Endothelial cell of umbilical vein (primary cell): Measurements from ENCODE around the gene PRRT1B. TPM values are rescaled to one million over a fixed set of nuclear protein-coding genes. Genes with fewer than 3 reads are reported as not detected.

ENCODE experiments used
- BruUV-seq: library from RNA; stranded (reverse); fragments of 400-500 nt; replicated peaks from 2 replicates; lab custom pipeline; 2021; lab: Mats Ljungman, UMichigan
- CTCF ChIA-PET: fragments of 300-600, 350-600 bp; sonication (Branson Sonifier 250); formaldehyde crosslinking; loops from one replicate; lab custom pipeline; 2021; ENCODE audit warnings: antibody characterized with exemption, inconsistent platforms; lab: Charles Lee
- POLR2A ChIA-PET: fragments of 300-600, 350-600 bp; sonication (Branson Sonifier 250); formaldehyde crosslinking; loops from one replicate; lab custom pipeline; 2021; ENCODE audit warnings: antibody characterized with exemption, inconsistent platforms; lab: Charles Lee
- DNase-seq: peaks from one replicate; pipeline ENCODE4 v3.0.0-alpha.2; 2011; ENCODE audit warnings: low read depth, low spot score
- FAIRE-seq: peaks from 2 replicates; lab custom pipeline; 2011; peaks lifted over from hg19 to GRCh38; lab: Jason Lieb, UNC
- H2AFZ ChIP-seq: 2 replicates; pipeline ENCODE4 v1.6.0; 2012; ENCODE audit warnings: low read depth, low read length, control low read depth, inconsistent platforms
- H3K27ac ChIP-seq: 2 replicates; pipeline ENCODE4 v1.5.1; 2011; ENCODE audit warnings: low read depth, mild to moderate bottlenecking, control low read depth, low read length, moderate library complexity; ENCODE audit not compliant: insufficient read depth
- H3K27me3 ChIP-seq, 2 experiments: 2 replicates each; pipeline versions ENCODE4 v1.6.0 to v1.6.1; 2011; ENCODE audit warnings: low read length in 2 of 2, mixed read lengths in 1 of 2; ENCODE audit not compliant: control insufficient read depth in 2 of 2, insufficient read depth in 2 of 2
- H3K36me3 ChIP-seq, 2 experiments: 2 replicates in 1 of 2; 3 replicates in 1 of 2; pipeline ENCODE4 v1.5.1; 2011; ENCODE audit warnings: low read length in 2 of 2, mild to moderate bottlenecking in 1 of 2, moderate library complexity in 1 of 2; ENCODE audit not compliant: control insufficient read depth in 2 of 2, insufficient read depth in 2 of 2; ENCODE audit errors: extremely low read depth in 1 of 2
- H3K4me1 ChIP-seq: 3 replicates; pipeline ENCODE4 v1.5.1; 2011; ENCODE audit warnings: mild to moderate bottlenecking, low read length; ENCODE audit not compliant: control insufficient read depth, insufficient read depth; ENCODE audit errors: extremely low read depth
- H3K4me2 ChIP-seq: 2 replicates; pipeline ENCODE4 v1.6.1; 2011; ENCODE audit warnings: low read length, control low read depth, mixed read lengths; ENCODE audit not compliant: insufficient read depth
- H3K4me3 ChIP-seq, 3 experiments: fragments of 200-600 bp in 1 of 3; sonication (generic), shearing (Covaris generic) in 1 of 3; replicated peaks in 1 of 3; 2 replicates each; pipeline ENCODE4 v1.5.1; 2011 to 2016; ENCODE audit warnings: control low read depth in 3 of 3, low read length in 3 of 3, mild to moderate bottlenecking in 2 of 3, inconsistent platforms in 1 of 3, low read depth in 1 of 3, moderate library complexity in 1 of 3; ENCODE audit not compliant: insufficient read depth in 1 of 3
- H3K79me2 ChIP-seq: 2 replicates; pipeline ENCODE4 v1.6.0; 2012; ENCODE audit warnings: low read length, inconsistent platforms; ENCODE audit not compliant: control insufficient read depth, insufficient read depth
- H3K9ac ChIP-seq: replicated peaks from 2 replicates; pipeline ENCODE3; 2011; ENCODE audit warnings: low read length, control low read depth; ENCODE audit not compliant: insufficient read depth; ENCODE audit errors: extremely low read depth
- H3K9me1 ChIP-seq: replicated peaks from 3 replicates; pipeline ENCODE4 v1.6.0; 2011; ENCODE audit warnings: mild to moderate bottlenecking, low read length; ENCODE audit not compliant: control insufficient read depth, insufficient read depth; ENCODE audit errors: extremely low read depth
- H3K9me3 ChIP-seq: replicated peaks from 2 replicates; pipeline ENCODE4 v1.5.1; 2012; ENCODE audit warnings: low read length, inconsistent platforms; ENCODE audit not compliant: control insufficient read depth, insufficient read depth
- H4K20me1 ChIP-seq: replicated peaks from 2 replicates; pipeline ENCODE3; 2011; ENCODE audit warnings: mild to moderate bottlenecking, low read length; ENCODE audit not compliant: control insufficient read depth, insufficient read depth; ENCODE audit errors: extremely low read depth
- CTCF ChIP-seq, 2 donors: IDR thresholded peaks; 1 replicate in 1 of 2; 2 replicates in 1 of 2; pipeline ENCODE4 v1.5.1; 2011; ENCODE audit warnings: low read length in 2 of 2, mild to moderate bottlenecking in 2 of 2, moderate library complexity in 2 of 2, control low read depth in 1 of 2, inconsistent platforms in 1 of 2, low read depth in 1 of 2; ENCODE audit not compliant: insufficient read depth in 1 of 2; ENCODE audit errors: extremely low read depth in 1 of 2
- EZH2 ChIP-seq: IDR thresholded peaks from 2 replicates; pipeline ENCODE4 v1.6.1; 2012; ENCODE audit warnings: borderline replicate concordance, low read depth, mild to moderate bottlenecking, moderate library complexity, low read length, inconsistent platforms; ENCODE audit not compliant: severe bottlenecking
- FOS ChIP-seq: IDR thresholded peaks from 2 replicates; pipeline ENCODE4 v1.6.1; 2011; ENCODE audit warnings: mild to moderate bottlenecking, low read length, moderate library complexity, borderline replicate concordance; ENCODE audit not compliant: insufficient read depth
- GATA2 ChIP-seq: IDR thresholded peaks from 2 replicates; pipeline ENCODE4 v1.7.0; 2011; ENCODE audit warnings: low read depth, mild to moderate bottlenecking, moderate library complexity, mixed read lengths, low read length; ENCODE audit not compliant: insufficient read length, insufficient read depth
- JUN ChIP-seq: IDR thresholded peaks from 2 replicates; pipeline ENCODE4 v1.6.1; 2011; ENCODE audit warnings: borderline replicate concordance, low read depth; ENCODE audit not compliant: insufficient read length, insufficient read depth
- MAX ChIP-seq: IDR thresholded peaks from 2 replicates; pipeline ENCODE4 v1.6.1; 2011; ENCODE audit not compliant: insufficient read depth, insufficient read length
- MYC ChIP-seq: IDR thresholded peaks from one replicate; pipeline ENCODE4 v1.6.1; 2011; ENCODE audit warnings: mild to moderate bottlenecking, low read depth, low read length
- POLR2A ChIP-seq: IDR thresholded peaks from 2 replicates; pipeline ENCODE4 v1.6.1; 2012; ENCODE audit warnings: low read depth, mild to moderate bottlenecking, control low read depth, low read length
- POLR2AphosphoS5 ChIP-seq: IDR thresholded peaks from 2 replicates; pipeline ENCODE4 v1.6.1; 2012; ENCODE audit warnings: low read depth, mild to moderate bottlenecking, control low read depth, low read length, moderate library complexity; ENCODE audit not compliant: insufficient read depth
- dilution Hi-C: fragments of 300-500 bp; cut with MboI; formaldehyde crosslinking; loops from one replicate; pipeline ENCODE4 v1.15.0; 2019; ENCODE audit warnings: low sequenced_read_pairs; ENCODE audit not compliant: extremely low pct_ligation_motif_present
- intact Hi-C: fragments of 100-400 bp; cut with micrococcal nuclease; formaldehyde crosslinking; loops from one replicate; pipeline ENCODE4 v1.10.0; 2022
- polyA plus RNA-seq, 4 experiments: library from polyadenylated mRNA; depleted of rRNA in 3 of 4; stranded (reverse) in 3 of 4; unstranded in 1 of 4; fragments of >200 nt; gene quantifications; 2 replicates each; pipeline versions ENCODE4 v1.2.1 to v1.2.3, GENCODE V29; 2011 to 2012; ENCODE audit warnings: missing spikeins in 1 of 4
- total RNA-seq: library from RNA; stranded (reverse); gene quantifications from 2 replicates; pipeline ENCODE4 v1.2.3, GENCODE V29; 2021

The PRRT1B gene
- total and polyA plus RNA-seq, 2 donors (not counting 3 experiments of a cell fraction or from before 2014, with no cell fraction given) = not detected

- H3K4me3 ChIP-seq = no peak overlapping the region
- ChIA-PET POLR2A (no interaction called here), CTCF (interaction anchor here (0.6 kb wide), 1 partner anchor 905 kb away, joined by 3 read pairs; no protein-coding TSS in a partner anchor)
- H4K20me1 ChIP-seq = no peaks in the 10 kb centered on the region
- intact Hi-C loops (no loop called here), dilution Hi-C loops (no loop called here)
- no TSS peak for BruUV-seq
- H3K9me3 ChIP-seq = no peaks in the 10 kb centered on the region
- no peaks in the 10 kb centered on the region for H3K9me1 ChIP-seq
- TF ChIP-seq POLR2A (peak; percentile 17), JUN (no peak)
- H3K36me3 ChIP-seq = peaks cover 19 to 32% of the 10 kb centered on the region in 2 experiments
- peak; percentile 8 for DNase-seq
- H2AFZ ChIP-seq = no peak overlapping the region
- no peak overlapping the region for H3K27ac ChIP-seq
- H3K27me3 ChIP-seq = no peaks in the 10 kb centered on the region
- H3K9ac ChIP-seq = no peak overlapping the region
- no peak overlapping the region for H3K4me2 ChIP-seq
- H3K79me2 ChIP-seq = peaks cover 1% of the 10 kb centered on the region
- peaks cover 10% of the 10 kb centered on the region for H3K4me1 ChIP-seq
- FAIRE-seq = no peak
These were observed 44.3 kb upstream of the PRRT1B start for GRCh38 chr9:131500939-131501541.

- Histone ChIP-seq H3K27ac (no peak within 1 kb of the TSS), H3K4me2 (peak within 1 kb of the TSS; percentile 78), H3K9me3 (no peaks in the 10 kb centered on the region), H3K79me2 (peaks cover 1% of the 10 kb centered on the region), H3K4me3 (peak within 1 kb of the TSS; percentile 61 to 72 (median 62)), H3K9me1 (no peaks in the 10 kb centered on the region), H3K27me3 (no peaks in the 10 kb centered on the region), H3K36me3 (peaks cover 13 to 21% of the 10 kb centered on the region in 2 experiments), H4K20me1 (no peaks in the 10 kb centered on the region), H3K4me1 (peaks cover 10% of the 10 kb centered on the region), H2AFZ (peak within 1 kb of the TSS; percentile 68), H3K9ac (peak within 1 kb of the TSS; percentile 50)
- ChIA-PET POLR2A (no interaction called here), CTCF (interaction anchor here (0.8 to 1.7 kb wide), 4 partner anchors 10 to 236 kb away, joined by 3 to 5 read pairs (median 3); partner anchors contain the start of gene RAPGEF1)
- TF ChIP-seq GATA2 = no peak
- no peak for TF ChIP-seq MAX
- TF ChIP-seq POLR2AphosphoS5 = peak; percentile 91
- no peak for TF ChIP-seq JUN
- TF ChIP-seq MYC = no peak
- TF ChIP-seq CTCF (IDR thresholded peaks at IDR 0.05; ENCODE audit: extremely low read depth in 1 of 2, insufficient read depth in 1 of 2, low read depth in 1 of 2, low read length in 2 of 2) = no peak
- TF ChIP-seq EZH2 = no peak
- TF ChIP-seq POLR2A = peak; percentile 68
- TF ChIP-seq FOS = no peak
- peak; percentile 86 for DNase-seq
- dilution Hi-C loops = no loop called here
- FAIRE-seq = peak; percentile 86
- BruUV-seq = no TSS peak
- intact Hi-C loops = loop anchor here (1.0 to 2.0 kb wide), 4 partner anchors 28 to 244 kb away; partner anchors contain the start of gene UCK1
These were observed 42.3 kb upstream of the PRRT1B start, which contains the start of gene POMT1 for GRCh38 chr9:131502781-131503625. Gene POMT1 (plus strand): TSS chr9:131502918. CDS start chr9:131504219, 1,301 bp downstream.
